Hepatic stellate cell (primary cell): ENCODE data around the gene RAB10.
"Not testable (repeated sequence)": the region's sequence is repeated elsewhere in the genome, so short reads cannot be mapped to it uniquely, and the experiment has no call there.

Experiments used
- DNase-seq: peaks from one replicate; pipeline ENCODE4 v3.0.0; 2011; ENCODE audit warnings: low spot score

RAB10 gene

GRCh38 chr2:26033818-26034636 lies at the start of gene RAB10:
Gene RAB10, plus strand, starts transcription at chr2:26034084. Its CDS starts 525 bp downstream, at chr2:26034609.
- peak; percentile 98 for DNase-seq

DNA sequence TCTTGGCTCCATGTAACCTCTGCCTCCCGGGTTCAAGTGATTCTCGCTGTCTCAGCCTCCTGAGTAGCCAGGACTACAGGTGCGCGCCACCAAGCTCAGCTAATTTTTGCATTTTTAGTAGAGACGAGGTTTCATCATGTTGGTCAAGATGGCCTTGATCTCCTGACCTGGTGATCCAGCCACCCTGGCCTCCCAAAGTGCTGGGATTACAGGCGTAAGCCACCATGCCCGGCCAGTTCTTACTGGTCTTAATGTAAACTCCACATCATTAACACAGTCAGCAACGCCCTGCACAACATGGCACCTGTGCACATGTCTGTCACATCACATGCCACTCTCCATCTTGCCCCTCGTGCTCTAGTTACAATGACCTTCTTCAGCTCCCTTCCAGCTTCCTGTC lies 45.8 kb upstream of the RAB10 start:
- DNase-seq, result no peak

DNA sequence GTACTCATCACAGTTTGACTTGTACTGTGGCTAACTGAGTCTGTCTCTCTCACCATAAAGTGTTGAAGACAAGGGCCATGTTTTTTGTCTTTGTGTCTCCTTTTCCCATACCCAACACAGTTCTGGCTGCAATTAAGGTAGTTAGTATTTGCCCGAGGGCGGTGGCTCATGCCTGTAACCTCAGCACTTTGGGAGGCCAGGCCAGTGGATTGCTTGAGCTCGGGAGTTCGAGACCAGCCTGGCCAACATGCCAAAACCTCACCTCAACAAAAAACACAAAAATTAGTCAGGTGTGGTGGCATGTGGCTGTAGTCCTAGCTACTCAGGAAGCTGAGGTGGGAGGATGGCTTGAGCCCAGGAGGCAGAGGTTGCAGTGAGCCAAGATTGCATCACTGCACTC lies 44.7 kb upstream of the RAB10 start:
- DNase-seq, result no peak

DNA sequence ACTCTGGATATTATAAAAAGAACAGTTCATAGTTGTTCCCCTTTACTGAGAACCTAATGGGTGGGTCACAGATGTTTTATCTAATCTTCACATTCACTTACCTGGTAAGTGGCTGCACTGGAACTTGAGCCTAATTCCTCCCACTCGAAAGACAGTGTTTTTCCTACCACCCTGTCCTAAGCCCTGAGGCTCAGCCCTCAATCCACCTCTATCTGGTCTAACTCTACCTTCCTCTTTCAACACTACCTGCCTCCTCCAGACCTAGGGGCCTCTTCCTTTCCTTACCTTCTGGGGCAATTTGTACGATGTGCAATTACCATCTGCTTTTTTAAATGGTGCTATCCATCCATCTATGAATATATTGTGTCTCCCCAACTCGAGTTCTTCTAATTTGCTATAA lies 41.9 kb upstream of the RAB10 start:
- no peak for DNase-seq

DNA sequence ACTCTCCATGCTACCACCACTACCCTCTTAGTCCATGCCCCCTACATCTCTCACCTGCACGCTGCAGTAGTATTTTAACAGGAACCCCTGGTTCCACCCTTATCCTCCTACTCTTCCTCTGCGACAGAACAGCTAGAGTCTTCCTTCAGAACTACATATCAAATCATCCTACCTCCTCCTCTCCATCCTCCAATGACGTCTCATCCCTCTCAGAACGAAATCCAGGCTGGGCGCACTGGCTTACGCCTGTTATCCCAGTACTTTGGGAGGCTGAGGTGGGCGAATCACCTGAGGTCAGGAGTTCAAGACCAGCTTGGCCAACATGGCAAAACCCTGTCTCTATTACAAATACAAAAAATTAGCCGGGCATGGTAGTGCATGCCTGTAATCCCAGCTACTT lies 41.3 kb upstream of the RAB10 start:
- no peak for DNase-seq

- DNase-seq, result no peak
Measured at GRCh38 chr2:25993049-25993448, 40.8 kb upstream of the RAB10 start.

- no peak for DNase-seq
Measured at GRCh38 chr2:25994509-25994908, 39.4 kb upstream of the RAB10 start.

DNA sequence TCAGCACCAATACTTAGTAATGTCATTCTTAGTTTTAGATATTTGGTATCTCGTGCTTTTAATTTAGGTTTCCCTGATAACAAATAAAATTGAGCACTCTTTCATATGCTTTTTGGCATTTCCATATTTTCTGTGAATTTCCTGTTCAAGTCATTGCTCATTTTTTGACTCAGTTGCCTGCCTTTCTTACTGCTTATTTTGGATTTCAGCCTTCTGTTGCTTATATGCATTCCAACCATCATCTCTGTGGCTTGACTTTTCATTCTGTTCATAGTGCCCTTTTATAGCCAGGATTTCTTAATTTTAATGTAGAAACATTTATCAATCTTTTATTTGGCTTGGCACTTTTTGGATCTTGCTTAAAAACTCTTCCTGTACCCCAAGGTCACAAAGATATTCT lies 37.0 kb upstream of the RAB10 start:
- no peak for DNase-seq

GRCh38 chr2:25998816-25999383 lies 35.0 kb upstream of the RAB10 start:
- not testable (repeated sequence) for DNase-seq

GRCh38 chr2:25999406-25999805 lies 34.5 kb upstream of the RAB10 start:
- DNase-seq, result not testable (repeated sequence)

GRCh38 chr2:26000561-26001082 lies 33.3 kb upstream of the RAB10 start:
- no peak for DNase-seq

- DNase-seq, result no peak
Measured at GRCh38 chr2:26001743-26002351, 32.0 kb upstream of the RAB10 start.

GRCh38 chr2:26002632-26003310 lies 31.1 kb upstream of the RAB10 start:
- no peak for DNase-seq

GRCh38 chr2:26008095-26008494 lies 25.8 kb upstream of the RAB10 start:
- DNase-seq, result no peak

DNA sequence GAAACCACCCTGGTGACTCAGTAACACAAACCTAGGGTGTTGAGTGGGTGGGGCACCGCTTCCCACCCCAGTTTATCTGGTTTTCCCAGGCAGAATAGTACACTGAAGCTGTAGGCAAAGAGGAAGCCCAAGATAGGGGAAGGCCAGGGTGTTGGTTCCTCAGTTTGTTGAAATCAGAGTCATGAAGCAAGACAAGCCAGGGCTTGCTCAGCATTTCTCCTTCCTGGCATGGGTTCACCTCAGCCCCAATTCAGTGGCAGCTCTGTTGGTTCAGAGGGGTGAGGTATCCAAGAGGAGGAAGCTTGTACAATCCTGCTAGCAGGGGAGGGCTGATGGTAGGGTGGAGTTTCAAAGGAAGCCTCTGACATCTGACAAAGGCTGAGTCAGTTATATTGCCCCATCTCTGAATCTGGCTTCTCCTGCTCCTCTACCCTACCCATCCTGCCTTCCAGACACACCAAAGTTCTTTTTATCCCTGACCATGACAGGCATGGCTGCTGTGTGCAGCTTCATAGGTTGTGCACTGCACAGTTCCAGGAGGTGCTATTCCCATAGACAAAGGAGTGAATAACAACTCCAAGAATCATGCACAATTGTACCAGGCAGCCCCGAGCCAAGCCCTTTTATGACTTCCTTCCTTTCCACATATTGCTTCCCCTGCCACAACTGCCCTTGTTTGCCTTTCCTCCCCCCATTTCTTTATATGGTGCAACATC lies 24.9 kb upstream of the RAB10 start:
- no peak for DNase-seq

- no peak for DNase-seq
Measured at GRCh38 chr2:26009567-26009963, 24.3 kb upstream of the RAB10 start.

- DNase-seq, result no peak
Measured at GRCh38 chr2:26010943-26011342, 22.9 kb upstream of the RAB10 start.

- DNase-seq, result no peak
Measured at GRCh38 chr2:26011609-26011989, 22.3 kb upstream of the RAB10 start.

- DNase-seq, result no peak
Measured at GRCh38 chr2:26011990-26012856, 21.7 kb upstream of the RAB10 start.

DNA sequence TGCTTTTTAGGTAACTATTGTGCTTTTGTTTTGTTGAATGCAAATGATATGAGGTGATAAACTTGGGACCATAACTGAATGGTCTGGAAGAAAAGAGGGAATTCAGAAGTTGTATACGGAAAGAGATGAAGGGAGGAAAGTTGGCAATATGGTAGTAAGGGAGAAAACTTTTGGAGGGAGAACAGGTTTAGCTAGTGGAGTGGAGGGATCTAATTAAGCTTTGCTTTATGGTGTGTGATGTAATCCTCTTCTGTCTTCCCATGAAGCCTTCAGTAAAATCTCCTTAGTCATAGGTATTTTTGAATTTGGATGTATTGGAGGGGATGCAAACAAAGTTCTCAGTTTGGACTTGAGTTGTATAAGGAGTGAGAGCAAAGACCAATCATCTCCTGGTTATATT lies 20.2 kb upstream of the RAB10 start:
- no peak for DNase-seq
